Peyer's patch (tissue), 4 donors: Measurements from ENCODE around the gene MMP14. TPM values are rescaled to one million over a fixed set of nuclear protein-coding genes. Genes with fewer than 3 reads are reported as not detected.
"Not testable (repeated sequence)": the region's sequence is repeated elsewhere in the genome, so short reads cannot be mapped to it uniquely, and the experiment has no call there.

Source experiments
- DNase-seq, 3 donors: peaks; one replicate each; pipeline ENCODE4 v3.0.0-alpha.2; 2017 to 2019
- H3K27ac ChIP-seq, 4 donors: fragments of 200-600 bp; sonication (generic); one replicate each; pipeline ENCODE4 v1.5.1; 2016 to 2019
- H3K27me3 ChIP-seq, 2 donors: fragments of 200-600 bp; sonication (generic); one replicate each; pipeline ENCODE4 v1.5.1; 2019
- H3K36me3 ChIP-seq, 3 donors: fragments of 200-600 bp; sonication (generic); one replicate each; pipeline ENCODE4 v1.5.1; 2016 to 2019
- H3K4me1 ChIP-seq, 4 donors: fragments of 200-600 bp; sonication (generic); one replicate each; pipeline ENCODE4 v1.5.1; 2016 to 2019
- H3K4me3 ChIP-seq, 4 donors: fragments of 200-600 bp; sonication (generic); 1 replicate in 3 of 4; 2 replicates in 1 of 4; pipeline ENCODE4 v1.5.1; 2016 to 2019; ENCODE audit warnings: mild to moderate bottlenecking in 1 of 4
- H3K9me3 ChIP-seq, 4 donors: fragments of 200-600 bp; sonication (generic); one replicate each; pipeline ENCODE4 v1.5.1; 2016 to 2019; ENCODE audit warnings: mild to moderate bottlenecking in 1 of 4
- CTCF ChIP-seq, 6 experiments: fragments of 450-650 bp in 4 of 6; fragments of 200-600 bp in 2 of 6; sonication (generic) in 1 of 6; IDR thresholded peaks; one replicate each; pipeline ENCODE4 v1.5.1; 2017 to 2019; ENCODE audit warnings: antibody characterized with exemption in 6 of 6, mild to moderate bottlenecking in 3 of 6, moderate library complexity in 1 of 6
- POLR2A ChIP-seq, 2 donors: fragments of 450-650 bp; IDR thresholded peaks; one replicate each; pipeline ENCODE4 v1.5.1; 2017; ENCODE audit warnings: antibody characterized with exemption in 2 of 2, mild to moderate bottlenecking in 2 of 2, moderate library complexity in 2 of 2
- total RNA-seq, 4 donors: library from RNA; depleted of rRNA; stranded (reverse); fragments of >200 nt; gene quantifications; one replicate each; pipeline ENCODE4 v1.1.0, GENCODE V29; 2016

MMP14 gene
- total RNA-seq, 4 donors from 2014 or later, result 63.0 to 116 (median 82.9) TPM

- H3K27ac ChIP-seq, result peak overlapping the region; percentile 57 to 87 (median 75)
- no peaks in the 10 kb centered on the region for H3K36me3 ChIP-seq
- H3K9me3 ChIP-seq, result no peaks in the 10 kb centered on the region
- H3K4me1 ChIP-seq, result peaks cover 0 to 37% (median 4%) of the 10 kb centered on the region in 4 donors
- TF ChIP-seq POLR2A (IDR thresholded peaks at IDR 0.05), result no peak
- peak; percentile 88 to 98 (median 98) for TF ChIP-seq CTCF (IDR thresholded peaks at IDR 0.05)
- H3K4me3 ChIP-seq, result peak overlapping the region; percentile 30 to 58 (median 51)
- DNase-seq, result peak; percentile 94 to 97 (median 96)
- no peaks in the 10 kb centered on the region for H3K27me3 ChIP-seq
Observed at GRCh38 chr14:22852940-22853767, 16.8 kb downstream of the MMP14 start.

- not testable (repeated sequence) for H3K27ac ChIP-seq, H3K36me3 ChIP-seq, H3K27me3 ChIP-seq, H3K9me3 ChIP-seq, H3K4me3 ChIP-seq, DNase-seq
- H3K4me1 ChIP-seq, result peaks cover 0 to 32% (median 4%) of the 10 kb centered on the region in 4 donors
Observed at GRCh38 chr14:22854296-22854695, 17.9 kb downstream of the MMP14 start.

GRCh38 chr14:22854963-22855724 lies 18.8 kb downstream of the MMP14 start:
- Histone ChIP-seq H3K27ac (no peak overlapping the region), H3K4me3 (no peak overlapping the region), H3K36me3 (no peaks in the 10 kb centered on the region), H3K4me1 (peaks cover 0 to 24% (median 4%) of the 10 kb centered on the region in 4 donors), H3K27me3 (no peaks in the 10 kb centered on the region), H3K9me3 (no peaks in the 10 kb centered on the region)
- TF ChIP-seq CTCF (IDR thresholded peaks at IDR 0.05), result no peak
- TF ChIP-seq POLR2A (IDR thresholded peaks at IDR 0.05), result no peak
- DNase-seq, result no peak

GRCh38 chr14:22856428-22856827 lies 20.0 kb downstream of the MMP14 start:
- H3K36me3 ChIP-seq, result no peaks in the 10 kb centered on the region
- DNase-seq, result no peak

GRCh38 chr14:22860377-22860776 lies 24.0 kb downstream of the MMP14 start:
- H3K9me3 ChIP-seq, H3K27ac ChIP-seq, DNase-seq, H3K27me3 ChIP-seq, H3K36me3 ChIP-seq, H3K4me1 ChIP-seq, H3K4me3 ChIP-seq: not testable (repeated sequence)

More at GRCh38 chr14:22856428-22856827, 20.0 kb downstream of the MMP14 start:
- H3K4me3 ChIP-seq, result no peak overlapping the region
- H3K27me3 ChIP-seq, result no peaks in the 10 kb centered on the region
- no peak overlapping the region for H3K27ac ChIP-seq
- H3K9me3 ChIP-seq, result no peaks in the 10 kb centered on the region
- TF ChIP-seq POLR2A (IDR thresholded peaks at IDR 0.05) (no peak), CTCF (IDR thresholded peaks at IDR 0.05) (no peak)
- peaks cover 0 to 21% (median 2%) of the 10 kb centered on the region in 4 donors for H3K4me1 ChIP-seq

DNA sequence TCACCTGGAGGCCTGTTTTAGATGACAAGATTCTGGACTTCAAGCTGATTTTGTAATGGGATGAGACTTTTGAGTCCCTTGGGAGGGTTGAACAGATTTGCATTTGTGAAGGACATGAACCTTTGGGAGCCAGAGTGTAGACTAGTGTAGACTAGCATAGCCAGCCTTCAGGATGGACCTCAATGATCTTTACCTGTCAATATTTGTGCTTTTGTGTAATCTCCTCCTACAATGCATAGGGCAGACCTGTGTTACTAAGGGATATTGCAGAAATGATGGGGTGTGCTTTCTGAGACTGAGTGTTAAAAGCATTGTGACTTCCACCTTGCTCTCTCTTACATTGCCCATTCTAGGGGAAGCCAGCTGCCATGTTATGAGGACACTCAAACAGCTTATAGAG lies 25.3 kb downstream of the MMP14 start:
- H3K27me3 ChIP-seq, result no peaks in the 10 kb centered on the region
- no peaks in the 10 kb centered on the region for H3K9me3 ChIP-seq
- no peak for DNase-seq
- no peak overlapping the region for H3K4me3 ChIP-seq
- no peak overlapping the region for H3K27ac ChIP-seq
- TF ChIP-seq POLR2A (IDR thresholded peaks at IDR 0.05) (no peak), CTCF (IDR thresholded peaks at IDR 0.05) (no peak)
- no peaks in the 10 kb centered on the region for H3K36me3 ChIP-seq
- H3K4me1 ChIP-seq, result no peaks in the 10 kb centered on the region
